Activated T-cell treated with anti-CD3 and anti-CD28 coated beads for 48 hours (primary cell): ENCODE results near the gene HAT1.

Experiments used
- DNase-seq: peaks from one replicate; pipeline ENCODE4 v3.0.0-alpha.2; 2020; ENCODE audit warnings: low read depth

HAT1 gene

DNA sequence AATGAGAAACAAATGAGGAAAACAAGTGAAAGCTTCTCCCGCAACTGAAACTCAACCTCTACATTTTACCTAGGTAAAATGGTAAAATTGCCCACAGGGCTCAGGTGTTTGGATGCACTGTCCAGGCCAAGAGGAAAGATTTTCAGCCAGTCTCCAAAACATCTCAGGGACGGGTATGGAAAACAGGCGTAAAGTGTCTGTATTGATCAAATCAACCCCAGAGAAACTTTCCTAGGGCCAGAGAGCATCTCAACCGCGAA is 361 bp upstream of the HAT1 start:
- no peak for DNase-seq

GRCh38 chr2:171923206-171923605 is 945 bp downstream of the HAT1 start:
- DNase-seq, result no peak

DNA sequence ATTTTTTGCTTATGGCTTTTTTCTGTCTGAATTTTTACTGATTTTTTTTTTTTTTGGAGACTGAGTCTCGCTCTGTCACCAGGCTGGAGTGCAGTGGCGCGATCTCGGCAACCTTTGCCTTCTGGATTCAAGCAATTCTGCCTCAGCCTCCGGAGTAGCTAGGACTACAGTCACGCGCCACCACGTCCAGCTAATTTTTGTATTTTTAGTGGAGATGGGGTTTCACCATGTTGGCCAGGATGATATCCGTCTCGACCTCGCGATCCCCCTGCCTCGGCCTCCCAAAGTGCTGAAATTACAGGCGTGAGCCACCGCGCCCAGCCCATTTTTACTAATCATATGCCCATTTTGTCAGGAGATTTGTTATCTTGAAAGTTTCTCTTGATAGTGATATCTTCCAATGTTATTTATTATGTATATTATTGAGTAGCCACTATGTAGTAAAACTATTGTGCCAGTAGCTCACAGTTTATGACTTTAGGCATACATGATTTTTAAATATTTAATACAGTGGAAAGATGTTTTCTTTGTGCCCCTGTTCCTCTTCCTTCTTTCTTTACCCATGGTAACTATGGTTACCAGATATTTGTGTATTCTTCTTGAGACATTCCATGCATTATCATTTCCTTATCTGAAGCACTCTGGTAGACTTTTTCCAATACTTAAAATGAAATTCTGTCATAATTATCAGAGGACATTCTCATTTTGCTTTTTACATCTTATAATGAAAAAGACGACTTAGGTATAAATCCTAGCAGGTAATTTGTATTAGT is 2.1 kb downstream of the HAT1 start:
- no peak for DNase-seq

GRCh38 chr2:171930385-171930784 is 8.1 kb downstream of the HAT1 start:
- no peak for DNase-seq

- no peak for DNase-seq
Observed at GRCh38 chr2:171939058-171939742, 16.9 kb downstream of the HAT1 start.

DNA sequence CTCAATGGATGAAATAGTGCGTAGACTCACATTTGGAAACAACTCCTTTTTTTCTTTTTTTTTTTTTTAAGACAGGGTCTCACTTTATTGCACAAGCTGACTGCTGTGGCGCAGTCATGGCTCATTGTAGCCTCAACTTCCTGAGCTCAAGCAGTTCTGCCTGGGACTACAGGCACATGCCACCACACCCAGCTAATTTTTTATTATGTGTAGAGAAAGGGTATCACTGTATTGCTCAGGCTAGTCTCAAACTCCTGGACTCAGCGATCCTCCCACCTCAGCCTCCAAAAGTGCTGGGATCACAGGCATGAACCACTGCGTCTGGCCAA is 17.4 kb downstream of the HAT1 start:
- DNase-seq, result no peak

DNA sequence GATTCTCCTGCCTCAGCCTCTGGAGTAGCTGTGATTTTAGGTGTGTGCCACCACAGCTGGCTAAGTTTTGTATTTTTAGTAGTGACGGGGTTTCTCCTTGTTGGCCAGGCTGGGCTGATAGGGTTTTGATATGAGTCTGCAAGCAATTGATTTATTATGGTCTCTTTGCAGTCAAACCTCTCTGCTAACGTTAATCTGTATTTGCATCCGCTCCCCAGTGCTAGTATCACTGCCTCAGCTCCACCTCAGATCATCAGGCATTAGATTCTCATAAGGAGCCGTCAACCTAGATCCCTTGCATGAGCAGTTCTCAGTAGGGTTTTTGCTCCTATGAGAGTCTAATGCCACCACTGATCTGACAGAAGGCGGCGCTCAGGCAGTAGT is 19.0 kb downstream of the HAT1 start:
- DNase-seq, result no peak

DNA sequence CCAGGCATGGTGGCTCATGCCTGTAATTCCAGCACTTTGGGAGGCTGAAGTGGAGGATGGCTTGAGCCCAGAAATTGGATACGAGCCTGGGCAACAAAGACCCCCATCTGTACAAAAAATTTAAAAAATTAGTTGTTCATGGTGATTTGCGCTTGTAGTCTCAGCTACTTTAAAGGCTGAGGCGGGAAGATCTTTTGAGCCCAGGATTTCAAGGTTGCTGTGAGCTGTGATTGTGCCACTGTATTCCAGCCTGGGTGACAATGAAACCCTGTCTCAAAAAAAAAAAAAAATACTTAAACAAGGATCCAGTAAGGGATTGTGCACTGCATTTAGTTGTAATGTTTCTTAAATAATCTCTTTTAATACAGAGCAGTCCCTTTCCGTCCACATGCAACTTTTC is 21.6 kb downstream of the HAT1 start:
- DNase-seq, result no peak

DNA sequence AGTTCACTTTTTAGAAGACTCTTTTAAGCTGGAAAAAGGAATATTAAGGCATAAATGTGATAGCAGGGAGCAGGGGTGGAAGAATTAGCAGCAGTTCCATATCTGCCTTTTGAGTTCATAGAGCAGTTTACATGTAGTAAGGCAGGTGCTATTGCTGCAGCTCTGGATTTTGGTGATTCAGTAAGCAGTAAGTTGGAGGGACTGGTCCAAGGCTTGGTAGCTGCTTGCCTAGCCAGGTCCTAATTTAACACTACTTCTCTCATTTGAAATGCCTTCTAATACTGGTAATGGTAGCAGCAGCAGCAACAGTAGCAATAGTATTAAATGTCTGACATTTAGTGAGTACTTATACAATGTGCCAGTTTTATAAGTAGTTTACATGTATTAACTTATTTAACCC is 30.0 kb downstream of the HAT1 start:
- DNase-seq, result no peak

DNA sequence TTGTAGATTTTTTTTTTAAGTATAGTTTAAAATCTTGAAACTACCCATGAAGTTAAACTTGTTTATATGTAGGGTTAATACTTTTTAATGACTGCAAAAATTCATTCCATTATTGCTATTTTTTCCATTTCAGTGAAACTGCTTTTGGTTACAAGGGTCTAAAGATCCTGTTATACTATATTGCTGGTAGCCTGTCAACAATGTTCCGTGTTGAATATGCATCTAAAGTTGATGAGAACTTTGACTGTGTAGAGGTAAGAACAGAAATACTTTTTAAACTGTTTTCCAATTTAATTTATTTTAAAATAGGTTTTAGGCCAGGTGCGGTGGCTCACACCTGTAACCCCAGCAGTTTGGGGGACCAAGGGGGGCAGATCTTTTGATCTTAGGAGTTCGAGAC is 30.5 kb downstream of the HAT1 start:
- no peak for DNase-seq

DNA sequence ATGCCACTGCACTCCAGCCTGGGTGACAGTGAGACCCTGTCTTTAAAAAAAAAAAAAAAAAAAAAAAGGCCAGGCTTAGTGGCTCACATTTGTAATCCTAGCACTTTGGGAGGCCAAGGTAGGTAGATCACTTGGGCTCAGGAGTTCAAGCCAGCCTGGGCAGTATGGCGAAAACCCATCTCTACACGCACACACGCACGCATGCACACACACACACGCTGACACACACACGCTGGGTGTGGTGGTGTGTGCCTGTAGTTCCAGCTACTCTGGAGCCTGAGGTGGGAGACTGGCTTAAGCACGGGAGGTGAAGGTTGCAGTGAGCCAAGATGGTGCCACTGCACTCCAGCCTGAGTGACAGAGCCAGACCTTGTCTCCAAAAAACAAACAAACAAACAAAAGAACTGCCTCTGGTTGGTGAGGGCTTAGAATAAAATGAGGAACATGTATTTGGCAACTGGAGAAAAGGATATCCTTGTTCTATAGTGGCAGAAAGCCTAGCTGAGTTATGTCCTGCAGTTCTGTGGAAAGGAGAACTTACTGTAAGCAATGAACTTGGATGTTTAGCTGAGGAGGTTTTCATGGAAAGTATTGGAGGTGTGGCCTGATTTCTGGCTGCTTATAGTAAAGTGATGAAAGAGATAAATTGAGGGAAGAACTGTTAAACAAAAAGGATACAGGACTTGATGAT is 34.0 kb downstream of the HAT1 start:
- DNase-seq, result no peak

DNA sequence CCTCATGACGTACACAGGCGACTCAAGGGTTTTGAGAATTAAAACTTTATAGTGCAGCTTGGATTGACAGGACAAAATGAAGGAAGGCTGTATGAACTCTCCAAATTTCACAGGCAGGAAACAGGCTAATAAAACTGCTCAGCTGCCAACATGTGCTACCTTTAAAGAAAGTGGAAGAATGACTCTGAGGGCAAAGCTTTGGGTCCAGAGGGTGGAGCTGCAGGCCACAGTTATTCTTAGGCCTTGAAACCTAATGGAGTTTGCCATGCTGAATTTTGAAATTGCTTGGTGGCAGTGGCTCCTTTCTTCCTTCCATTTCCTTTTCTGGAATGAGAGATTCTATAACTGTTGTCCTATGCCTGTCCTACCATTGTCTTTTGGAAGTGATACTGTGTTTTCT is 34.8 kb downstream of the HAT1 start:
- DNase-seq, result no peak

DNA sequence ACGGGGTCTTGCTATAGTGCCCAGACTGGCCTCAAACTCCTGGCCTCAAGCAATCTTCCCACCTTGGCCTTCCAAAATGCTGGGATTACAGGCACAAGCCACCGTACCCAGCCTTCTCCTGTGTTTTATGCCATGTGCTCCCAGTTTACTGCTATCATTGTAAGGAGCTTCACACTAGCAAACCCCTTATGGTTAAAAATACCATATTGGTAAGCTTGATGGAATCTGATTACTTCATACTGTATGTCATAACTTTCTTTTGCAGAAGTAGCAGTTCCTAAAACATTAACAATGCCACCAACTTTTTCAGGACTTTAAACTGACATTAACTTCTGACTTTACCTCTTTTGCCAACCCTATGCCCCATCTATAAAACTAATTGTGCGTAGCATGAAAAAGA is 36.2 kb downstream of the HAT1 start:
- no peak for DNase-seq

DNA sequence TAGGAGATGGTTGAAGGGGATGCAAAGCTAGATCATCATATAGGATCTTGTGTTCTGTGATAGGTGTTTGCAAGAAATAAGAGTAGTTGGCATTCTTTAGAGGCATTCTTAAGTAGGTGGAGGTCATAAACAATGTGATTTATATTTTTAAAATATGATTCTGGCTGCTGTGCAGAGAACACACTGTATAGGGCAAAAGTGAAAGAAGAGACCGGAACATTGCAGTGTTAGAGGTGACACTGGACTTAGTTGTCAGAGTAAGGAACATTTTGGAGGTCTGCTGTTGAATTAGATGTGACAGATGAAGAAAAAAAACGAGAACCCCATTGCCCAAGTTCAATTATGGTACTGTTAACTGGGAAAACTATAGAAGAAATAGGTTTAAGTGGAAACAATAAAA is 37.7 kb downstream of the HAT1 start:
- DNase-seq, result no peak

GRCh38 chr2:171960570-171960969 is 38.3 kb downstream of the HAT1 start:
- DNase-seq, result no peak

DNA sequence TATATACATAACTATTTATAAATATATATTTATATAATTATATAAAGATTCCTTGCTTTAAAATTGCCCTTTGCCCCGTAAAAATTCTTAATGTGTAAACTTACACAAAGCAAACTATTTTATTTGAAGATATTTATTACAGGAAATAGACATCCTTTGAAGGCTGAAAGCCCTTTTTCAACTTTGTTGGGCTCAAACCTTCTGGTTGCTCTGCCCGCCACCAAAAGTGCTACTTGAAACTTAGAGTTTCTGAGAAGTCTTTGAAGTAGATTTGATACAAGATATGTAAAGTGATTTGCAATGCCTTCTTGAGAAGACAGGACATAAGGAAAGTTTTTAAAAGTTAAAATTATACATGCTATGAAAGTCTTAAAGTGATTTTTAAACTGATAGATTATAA is 40.9 kb downstream of the HAT1 start:
- no peak for DNase-seq

DNA sequence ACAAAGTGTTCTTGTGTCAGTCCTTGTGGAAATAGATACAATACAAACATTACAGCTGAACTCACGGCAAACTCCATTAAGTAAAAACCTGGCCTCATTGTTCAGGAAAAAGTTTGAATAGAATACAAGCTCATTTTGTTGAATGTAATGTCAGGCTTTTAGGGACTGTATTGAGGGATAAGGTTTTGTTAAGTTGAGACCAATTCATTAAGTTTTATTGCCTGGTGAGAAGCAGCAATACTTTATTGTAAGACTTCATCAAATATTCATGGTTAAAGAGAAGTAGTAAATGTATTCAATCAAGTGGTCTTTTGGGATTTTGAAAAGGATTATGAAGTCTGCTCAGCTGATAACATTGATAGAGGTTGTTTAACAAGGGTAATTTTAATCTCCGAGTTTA is 42.0 kb downstream of the HAT1 start:
- no peak for DNase-seq

DNA sequence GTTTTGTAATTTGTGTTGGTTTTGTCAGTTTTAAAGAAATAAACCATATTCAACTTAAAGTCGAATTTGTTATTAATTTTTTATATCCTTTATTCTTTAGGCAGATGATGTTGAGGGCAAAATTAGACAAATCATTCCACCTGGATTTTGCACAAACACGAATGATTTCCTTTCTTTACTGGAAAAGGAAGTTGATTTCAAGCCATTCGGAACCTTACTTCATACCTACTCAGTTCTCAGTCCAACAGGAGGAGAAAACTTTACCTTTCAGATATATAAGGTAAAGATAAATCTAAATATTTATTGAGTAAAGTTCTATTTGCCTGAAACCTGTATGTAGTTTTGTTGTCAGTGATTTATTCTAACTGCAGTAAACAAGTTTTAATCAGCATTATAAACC is 43.0 kb downstream of the HAT1 start:
- no peak for DNase-seq

- no peak for DNase-seq
Observed at GRCh38 chr2:171965661-171966060, 43.4 kb downstream of the HAT1 start.

DNA sequence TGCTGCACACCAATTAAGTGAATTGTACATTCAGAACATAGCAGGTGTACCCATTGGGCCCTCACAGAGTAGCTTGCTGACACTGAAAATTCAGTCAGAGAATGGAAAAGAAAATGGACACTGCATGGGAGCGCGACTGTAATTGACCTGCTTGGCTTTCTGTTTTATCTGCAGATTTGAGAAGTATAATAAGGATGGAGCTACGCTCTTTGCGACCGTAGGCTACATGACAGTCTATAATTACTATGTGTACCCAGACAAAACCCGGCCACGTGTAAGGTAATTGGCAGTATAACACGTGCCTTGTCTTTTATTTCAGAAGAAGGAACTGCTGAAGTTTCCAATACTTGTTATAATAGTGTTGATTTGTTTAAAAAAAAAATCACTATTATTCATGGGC is 44.0 kb downstream of the HAT1 start:
- DNase-seq, result no peak

DNA sequence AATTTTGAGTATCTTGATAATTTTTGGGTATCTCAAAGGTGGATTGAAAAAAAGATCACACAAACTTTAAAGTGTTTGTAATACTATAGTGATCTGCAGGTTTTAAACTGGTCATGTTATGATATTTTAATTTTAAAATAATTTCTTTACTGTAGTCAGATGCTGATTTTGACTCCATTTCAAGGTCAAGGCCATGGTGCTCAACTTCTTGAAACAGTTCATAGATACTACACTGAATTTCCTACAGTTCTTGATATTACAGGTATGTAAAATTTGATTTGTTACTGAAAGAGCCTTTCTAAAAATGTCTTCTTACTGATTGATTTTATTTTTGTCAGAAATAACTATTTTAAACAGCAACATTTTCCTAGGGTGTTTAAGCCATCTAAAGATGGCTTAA is 44.4 kb downstream of the HAT1 start:
- no peak for DNase-seq

DNA sequence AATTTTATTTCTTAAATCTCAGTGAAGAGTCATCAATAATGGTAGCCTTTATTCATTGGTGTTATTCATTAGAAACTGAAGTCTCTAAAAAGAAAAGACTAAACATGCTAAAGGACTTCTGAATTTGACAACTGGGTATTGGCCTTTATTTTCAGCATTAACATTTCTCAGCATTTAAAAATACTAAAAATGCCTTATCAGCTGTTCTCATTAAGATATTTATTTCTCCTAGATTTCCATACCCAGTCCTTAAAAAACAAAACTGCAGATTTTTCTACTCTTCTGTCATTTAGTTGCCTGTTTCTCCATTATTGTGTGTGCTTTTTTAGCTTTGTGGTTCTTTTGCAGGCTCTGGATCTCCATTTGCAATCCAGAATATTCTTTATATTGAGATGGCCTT is 46.2 kb downstream of the HAT1 start:
- no peak for DNase-seq

DNA sequence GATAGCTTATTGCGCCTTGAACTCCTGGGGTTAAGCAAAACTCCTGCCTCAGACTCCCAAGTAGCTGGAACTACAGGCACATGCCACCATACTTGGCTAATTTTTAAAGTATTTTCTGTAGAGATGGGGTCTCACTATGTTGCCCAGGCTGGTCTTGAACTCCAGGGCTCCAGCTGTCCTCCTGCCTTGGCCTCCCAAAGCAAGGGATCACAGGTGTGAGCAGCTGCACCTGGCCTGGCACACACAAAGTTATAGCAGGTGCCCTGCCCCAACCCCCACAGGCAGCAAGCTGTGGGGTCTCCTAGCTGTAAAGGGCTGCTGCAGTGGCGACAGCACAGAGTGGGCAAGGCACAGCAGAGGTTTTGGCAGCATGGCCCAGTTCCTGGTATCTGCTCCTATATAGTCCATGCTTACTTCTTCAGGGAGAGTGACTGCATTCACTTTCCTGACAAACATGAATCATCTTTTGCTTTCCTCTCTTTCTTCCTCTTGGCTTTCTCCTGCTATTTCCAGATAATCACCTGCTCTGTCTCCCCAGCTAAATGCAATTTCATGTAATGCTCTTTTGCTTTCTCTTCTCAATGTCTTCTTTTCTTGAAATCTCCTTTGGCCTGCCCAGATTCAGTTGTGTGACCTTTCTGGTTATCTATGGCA is 50.2 kb downstream of the HAT1 start:
- no peak for DNase-seq
